Panc1 (cell line): ENCODE results near the gene DEXI. TPM values are rescaled to one million over a fixed set of nuclear protein-coding genes. Genes with fewer than 3 reads are reported as not detected.
"Not testable (repeated sequence)": the region's sequence is repeated elsewhere in the genome, so short reads cannot be mapped to it uniquely, and the experiment has no call there.

Source experiments
- ATAC-seq: fragments of 200-7000 bp; cut with Tn5 transposase; 2 replicates; pipeline ENCODE4 v1.9.1; 2020; ENCODE audit warnings: mild to moderate bottlenecking, moderate library complexity
- BruUV-seq: library from RNA; stranded (reverse); fragments of 400-500 nt; replicated peaks from 2 replicates; lab custom pipeline; 2021; lab: Mats Ljungman, UMichigan
- CTCF ChIA-PET: fragments of 300-600 bp; sonication (Branson Sonifier 250); formaldehyde crosslinking; loops from one replicate; lab custom pipeline; 2022; ENCODE audit warnings: antibody characterized with exemption; lab: Charles Lee
- POLR2A ChIA-PET: fragments of 300-600 bp; sonication (Branson Sonifier 250); formaldehyde crosslinking; loops from one replicate; lab custom pipeline; 2022; ENCODE audit warnings: antibody characterized with exemption; lab: Charles Lee
- DNase-seq: peaks from one replicate; pipeline ENCODE4 v3.0.0-alpha.2; 2010; ENCODE audit warnings: low read depth, low spot score
- H3K27ac ChIP-seq: 2 replicates; pipeline ENCODE4 v1.5.1; 2011; ENCODE audit warnings: mild to moderate bottlenecking, low read length, inconsistent platforms
- H3K27me3 ChIP-seq: fragments of 200-500 bp; sonication (Bioruptor generic); 2 replicates; pipeline ENCODE4 v1.6.0; 2014; ENCODE audit warnings: low read length, inconsistent platforms; ENCODE audit not compliant: control insufficient read depth, insufficient read depth
- H3K36me3 ChIP-seq: fragments of 200-500 bp; sonication (Bioruptor generic); 2 replicates; pipeline ENCODE4 v1.5.1; 2014; ENCODE audit warnings: inconsistent platforms, mild to moderate bottlenecking, low read length, moderate library complexity; ENCODE audit not compliant: control insufficient read depth, insufficient read depth
- H3K4me1 ChIP-seq: 2 replicates; pipeline ENCODE4 v1.5.1; 2011; ENCODE audit warnings: inconsistent platforms, mild to moderate bottlenecking, low read length, moderate library complexity; ENCODE audit not compliant: control insufficient read depth, insufficient read depth
- H3K4me3 ChIP-seq, 2 experiments: 2 replicates each; pipeline ENCODE4 v1.5.1; 2011 to 2012; ENCODE audit warnings: low read depth in 2 of 2, low read length in 2 of 2, mild to moderate bottlenecking in 2 of 2, inconsistent platforms in 1 of 2, moderate library complexity in 1 of 2
- H3K9me3 ChIP-seq: fragments of 200-500 bp; sonication (Bioruptor generic); 2 replicates; pipeline ENCODE4 v1.5.1; 2014; ENCODE audit warnings: low read depth, mild to moderate bottlenecking, inconsistent platforms, low read length, moderate library complexity; ENCODE audit not compliant: control insufficient read depth, insufficient read depth
- POLR2AphosphoS5 ChIP-seq: IDR thresholded peaks from 2 replicates; pipeline ENCODE4 v1.6.1; 2012; ENCODE audit warnings: mild to moderate bottlenecking, low read depth, low read length, moderate library complexity
- SIN3A ChIP-seq: IDR thresholded peaks from 2 replicates; pipeline ENCODE4 v1.6.1; 2012; ENCODE audit warnings: low read depth, mild to moderate bottlenecking, low read length, moderate library complexity, borderline replicate concordance; ENCODE audit not compliant: insufficient read depth
- TCF7L2 ChIP-seq: IDR thresholded peaks from 2 replicates; pipeline ENCODE4 v1.6.1; 2011; ENCODE audit warnings: mild to moderate bottlenecking, low read depth, low read length, inconsistent platforms
- in situ Hi-C: cut with HindIII; loops from 2 replicates; pipeline ENCODE4 v1.10.0; 2016; ENCODE audit warnings: low sequenced_read_pairs, low pct_unique_long_range_greater_than_20kb
- intact Hi-C: fragments of 100-400 bp; cut with micrococcal nuclease; formaldehyde crosslinking; loops from one replicate; pipeline ENCODE4 v1.10.0; 2022; ENCODE audit not compliant: unreplicated experiment
- total RNA-seq: library from RNA; stranded (reverse); gene quantifications from one replicate; pipeline ENCODE4 v1.2.1, GENCODE V29; 2021; ENCODE audit not compliant: unreplicated experiment
- TF ChIP-seq, protein P1 (sequence below): fragments of 450-650 bp; IDR thresholded peaks from 2 replicates; pipeline ENCODE4 v1.5.1; 2017; ENCODE audit warnings: mild to moderate bottlenecking
- TF ChIP-seq, protein P2 (sequence below), 2 experiments: IDR thresholded peaks; 2 replicates each; pipeline ENCODE4 v1.6.1; 2011 to 2012; ENCODE audit warnings: low read depth in 2 of 2, control low read depth in 1 of 2, low read length in 1 of 2, mild to moderate bottlenecking in 1 of 2, moderate library complexity in 1 of 2; ENCODE audit not compliant: insufficient read depth in 1 of 2

Gene DEXI
- total RNA-seq, 1 experiment from 2014 or later: 32.2 TPM

DNA sequence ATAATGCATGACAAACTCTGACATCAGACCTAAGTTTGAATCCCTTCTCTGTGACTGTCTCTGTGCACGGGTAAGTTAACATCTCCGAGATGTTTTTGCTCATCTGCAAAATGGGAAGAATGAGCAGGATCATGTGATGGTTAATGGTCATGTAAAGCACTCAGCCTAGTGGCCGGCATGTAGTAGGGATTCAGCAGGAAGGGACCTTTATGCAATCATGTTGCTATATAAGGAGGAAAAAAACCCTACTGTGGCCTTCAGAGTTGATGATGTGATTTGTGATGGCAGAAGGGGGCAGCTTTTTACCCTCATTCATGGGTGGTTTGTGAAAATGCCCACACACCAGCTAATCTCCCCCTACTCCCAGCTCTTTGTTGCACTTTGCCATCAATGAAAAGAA, 26.2 kb upstream of the DEXI start:
- in situ Hi-C loops (no loop called here), intact Hi-C loops (loop anchor here (10.0 kb wide), 2 partner anchors 386 to 416 kb away; no protein-coding TSS in a partner anchor)
- BruUV-seq: no TSS peak
- H3K36me3 ChIP-seq: no peaks in the 10 kb centered on the region
- no peak for ATAC-seq
- CTCF ChIA-PET: interaction anchor here (0.6 to 1.0 kb wide), 2 partner anchors 214 to 287 kb away, joined by 4 to 7 read pairs; partner anchors contain the start of gene SOCS1
- H3K27me3 ChIP-seq: no peaks in the 10 kb centered on the region
- H3K9me3 ChIP-seq: no peaks in the 10 kb centered on the region
- H3K4me3 ChIP-seq: no peak overlapping the region
- H3K27ac ChIP-seq: no peak overlapping the region
- no peaks in the 10 kb centered on the region for H3K4me1 ChIP-seq
- POLR2A ChIA-PET: no interaction called here
- TF ChIP-seq, protein P1, sequence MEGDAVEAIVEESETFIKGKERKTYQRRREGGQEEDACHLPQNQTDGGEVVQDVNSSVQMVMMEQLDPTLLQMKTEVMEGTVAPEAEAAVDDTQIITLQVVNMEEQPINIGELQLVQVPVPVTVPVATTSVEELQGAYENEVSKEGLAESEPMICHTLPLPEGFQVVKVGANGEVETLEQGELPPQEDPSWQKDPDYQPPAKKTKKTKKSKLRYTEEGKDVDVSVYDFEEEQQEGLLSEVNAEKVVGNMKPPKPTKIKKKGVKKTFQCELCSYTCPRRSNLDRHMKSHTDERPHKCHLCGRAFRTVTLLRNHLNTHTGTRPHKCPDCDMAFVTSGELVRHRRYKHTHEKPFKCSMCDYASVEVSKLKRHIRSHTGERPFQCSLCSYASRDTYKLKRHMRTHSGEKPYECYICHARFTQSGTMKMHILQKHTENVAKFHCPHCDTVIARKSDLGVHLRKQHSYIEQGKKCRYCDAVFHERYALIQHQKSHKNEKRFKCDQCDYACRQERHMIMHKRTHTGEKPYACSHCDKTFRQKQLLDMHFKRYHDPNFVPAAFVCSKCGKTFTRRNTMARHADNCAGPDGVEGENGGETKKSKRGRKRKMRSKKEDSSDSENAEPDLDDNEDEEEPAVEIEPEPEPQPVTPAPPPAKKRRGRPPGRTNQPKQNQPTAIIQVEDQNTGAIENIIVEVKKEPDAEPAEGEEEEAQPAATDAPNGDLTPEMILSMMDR: no peak
- no peak for TF ChIP-seq SIN3A
- TF ChIP-seq POLR2AphosphoS5: no peak
- TF ChIP-seq TCF7L2: no peak
- TF ChIP-seq, protein P2, sequence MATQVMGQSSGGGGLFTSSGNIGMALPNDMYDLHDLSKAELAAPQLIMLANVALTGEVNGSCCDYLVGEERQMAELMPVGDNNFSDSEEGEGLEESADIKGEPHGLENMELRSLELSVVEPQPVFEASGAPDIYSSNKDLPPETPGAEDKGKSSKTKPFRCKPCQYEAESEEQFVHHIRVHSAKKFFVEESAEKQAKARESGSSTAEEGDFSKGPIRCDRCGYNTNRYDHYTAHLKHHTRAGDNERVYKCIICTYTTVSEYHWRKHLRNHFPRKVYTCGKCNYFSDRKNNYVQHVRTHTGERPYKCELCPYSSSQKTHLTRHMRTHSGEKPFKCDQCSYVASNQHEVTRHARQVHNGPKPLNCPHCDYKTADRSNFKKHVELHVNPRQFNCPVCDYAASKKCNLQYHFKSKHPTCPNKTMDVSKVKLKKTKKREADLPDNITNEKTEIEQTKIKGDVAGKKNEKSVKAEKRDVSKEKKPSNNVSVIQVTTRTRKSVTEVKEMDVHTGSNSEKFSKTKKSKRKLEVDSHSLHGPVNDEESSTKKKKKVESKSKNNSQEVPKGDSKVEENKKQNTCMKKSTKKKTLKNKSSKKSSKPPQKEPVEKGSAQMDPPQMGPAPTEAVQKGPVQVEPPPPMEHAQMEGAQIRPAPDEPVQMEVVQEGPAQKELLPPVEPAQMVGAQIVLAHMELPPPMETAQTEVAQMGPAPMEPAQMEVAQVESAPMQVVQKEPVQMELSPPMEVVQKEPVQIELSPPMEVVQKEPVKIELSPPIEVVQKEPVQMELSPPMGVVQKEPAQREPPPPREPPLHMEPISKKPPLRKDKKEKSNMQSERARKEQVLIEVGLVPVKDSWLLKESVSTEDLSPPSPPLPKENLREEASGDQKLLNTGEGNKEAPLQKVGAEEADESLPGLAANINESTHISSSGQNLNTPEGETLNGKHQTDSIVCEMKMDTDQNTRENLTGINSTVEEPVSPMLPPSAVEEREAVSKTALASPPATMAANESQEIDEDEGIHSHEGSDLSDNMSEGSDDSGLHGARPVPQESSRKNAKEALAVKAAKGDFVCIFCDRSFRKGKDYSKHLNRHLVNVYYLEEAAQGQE (IDR thresholded peaks at IDR 0.05; ENCODE audit: insufficient read depth in 1 of 2, low read depth in 2 of 2, low read length in 1 of 2): no peak
- no peak for DNase-seq

DNA sequence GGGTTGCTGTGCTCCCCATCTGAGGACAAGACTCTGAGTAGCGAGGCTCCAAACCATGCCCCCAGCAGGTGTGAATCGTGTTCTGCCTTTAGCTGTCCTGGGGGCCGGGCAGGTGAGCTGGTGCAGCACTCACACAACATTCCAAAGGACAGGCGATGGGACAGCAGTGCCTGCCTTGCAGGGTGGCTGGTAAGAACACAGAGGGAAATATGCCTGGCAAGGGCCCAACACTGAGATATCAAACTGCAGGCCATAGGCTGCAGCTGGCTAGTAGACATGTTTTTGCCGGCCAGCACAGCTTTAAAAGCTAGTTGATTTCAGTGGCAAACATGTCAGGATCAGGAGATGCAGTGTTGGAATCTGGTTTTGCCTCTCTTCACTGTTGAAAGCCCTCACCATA, 25.7 kb upstream of the DEXI start:
- no peak for ATAC-seq
- H3K9me3 ChIP-seq: no peaks in the 10 kb centered on the region
- in situ Hi-C loops (no loop called here), intact Hi-C loops (loop anchor here (10.0 kb wide), 2 partner anchors 387 to 417 kb away; no protein-coding TSS in a partner anchor)
- TF ChIP-seq, protein P2 (IDR thresholded peaks at IDR 0.05; ENCODE audit: insufficient read depth in 1 of 2, low read depth in 2 of 2, low read length in 1 of 2): no peak
- TF ChIP-seq SIN3A: no peak
- no peak for TF ChIP-seq POLR2AphosphoS5
- TF ChIP-seq TCF7L2: no peak
- TF ChIP-seq, protein P1: no peak
- no peak overlapping the region for H3K4me3 ChIP-seq
- no peaks in the 10 kb centered on the region for H3K4me1 ChIP-seq
- H3K27ac ChIP-seq: no peak overlapping the region
- POLR2A ChIA-PET: no interaction called here
- DNase-seq: no peak
- BruUV-seq: no TSS peak
- no peaks in the 10 kb centered on the region for H3K36me3 ChIP-seq
- no peaks in the 10 kb centered on the region for H3K27me3 ChIP-seq
- CTCF ChIA-PET: interaction anchor here (0.6 to 1.0 kb wide), 2 partner anchors 214 to 288 kb away, joined by 4 to 7 read pairs; partner anchors contain the start of gene SOCS1

DNA sequence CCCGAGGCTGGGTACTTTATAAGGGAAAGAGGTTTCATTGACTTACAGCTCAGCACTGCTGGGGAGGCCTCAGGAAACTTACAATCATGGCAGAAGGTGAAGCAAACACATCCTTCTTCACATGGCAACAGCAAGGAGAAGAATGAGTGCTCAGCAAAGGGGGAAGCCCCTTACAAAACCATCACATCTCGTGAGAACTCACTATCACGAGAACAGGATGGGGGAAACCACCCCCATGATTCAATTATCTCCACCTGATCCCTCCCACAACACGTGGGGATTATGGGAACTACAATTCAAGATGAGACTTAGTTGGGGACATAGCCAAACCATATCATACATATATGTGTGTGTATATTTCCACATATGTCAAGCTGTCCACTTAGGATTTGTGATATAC, 24.3 kb upstream of the DEXI start:
- ATAC-seq, BruUV-seq, H3K27me3 ChIP-seq, in situ Hi-C loops, DNase-seq, H3K4me1 ChIP-seq, H3K4me3 ChIP-seq, H3K36me3 ChIP-seq, H3K27ac ChIP-seq, H3K9me3 ChIP-seq: not testable (repeated sequence)
- CTCF ChIA-PET: interaction anchor here (0.5 kb wide), 1 partner anchor 101 kb away, joined by 3 read pairs; no protein-coding TSS in a partner anchor
- POLR2A ChIA-PET: interaction anchor here (0.7 kb wide), 1 partner anchor 289 kb away, joined by 3 read pairs; no protein-coding TSS in a partner anchor
- intact Hi-C loops: loop anchor here (10.0 kb wide), 2 partner anchors 388 to 418 kb away; no protein-coding TSS in a partner anchor
